ENCODE data around the gene KDELR1.
"Not testable (repeated sequence)": the region's sequence is repeated elsewhere in the genome, so short reads cannot be mapped to it uniquely, and the experiment has no call there.

The KDELR1 gene

GRCh38 chr19:48371771-48372170, 19.6 kb downstream of the KDELR1 start:
- FAIRE-seq; DNase-seq (ENCODE audit: low spot score): not testable (repeated sequence)

- FAIRE-seq (no peak), DNase-seq (ENCODE audit: low spot score) (no peak)
Observed at GRCh38 chr19:48371367-48371766, 20.0 kb downstream of the KDELR1 start.

GRCh38 chr19:48370955-48371354, 20.4 kb downstream of the KDELR1 start:
- FAIRE-seq (no peak), DNase-seq (ENCODE audit: low spot score) (no peak)

GRCh38 chr19:48368936-48369335, 22.4 kb downstream of the KDELR1 start:
- no peak for FAIRE-seq
- DNase-seq (ENCODE audit: low spot score): no peak

GRCh38 chr19:48367855-48368254, 23.5 kb downstream of the KDELR1 start:
- FAIRE-seq: no peak
- DNase-seq (ENCODE audit: low spot score): no peak

GRCh38 chr19:48365602-48366001, 25.7 kb downstream of the KDELR1 start:
- FAIRE-seq (no peak), DNase-seq (ENCODE audit: low spot score) (no peak)

GRCh38 chr19:48364598-48365348, 26.6 kb downstream of the KDELR1 start:
- no peak for FAIRE-seq

GRCh38 chr19:48363810-48364597, 27.3 kb downstream of the KDELR1 start, which contains the start of the genes SYNGR4 and TMEM143:
SYNGR4 (plus strand) TSS chr19:48364367; CDS start chr19:48365843, 1,476 bp downstream.
TMEM143 (minus strand) TSS chr19:48363940; CDS start chr19:48363920, 20 bp downstream.
- DNase-seq (ENCODE audit: low spot score): peak; percentile 97
- FAIRE-seq: peak; percentile 66

More at GRCh38 chr19:48364598-48365348, 26.6 kb downstream of the KDELR1 start:
- DNase-seq (ENCODE audit: low spot score): no peak

GRCh38 chr19:48363500-48363809, 27.9 kb downstream of the KDELR1 start:
- FAIRE-seq: no peak
- DNase-seq (ENCODE audit: low spot score): no peak

- FAIRE-seq: peak; percentile 53
- peak; percentile 90 for DNase-seq (ENCODE audit: low spot score)
Observed at GRCh38 chr19:48362716-48363499, 28.4 kb downstream of the KDELR1 start.

- DNase-seq (ENCODE audit: low spot score): no peak
- FAIRE-seq: no peak
Observed at GRCh38 chr19:48361912-48362311, 29.4 kb downstream of the KDELR1 start.

GRCh38 chr19:48359123-48359522, 32.2 kb downstream of the KDELR1 start:
- DNase-seq (ENCODE audit: low spot score): no peak
- FAIRE-seq: no peak

- no peak for DNase-seq (ENCODE audit: low spot score)
- no peak for FAIRE-seq
Observed at GRCh38 chr19:48355365-48355954, 35.9 kb downstream of the KDELR1 start.

GRCh38 chr19:48354332-48354992, 36.9 kb downstream of the KDELR1 start:
- no peak for FAIRE-seq
- no peak for DNase-seq (ENCODE audit: low spot score)

- DNase-seq (ENCODE audit: low spot score) (peak; percentile 12), FAIRE-seq (no peak)
Observed at GRCh38 chr19:48353677-48354076, 37.7 kb downstream of the KDELR1 start.

GRCh38 chr19:48351341-48351752, 40.0 kb downstream of the KDELR1 start:
- peak; percentile 8 for DNase-seq (ENCODE audit: low spot score)

GRCh38 chr19:48350856-48351255, 40.5 kb downstream of the KDELR1 start:
- DNase-seq (ENCODE audit: low spot score) (no peak), FAIRE-seq (no peak)

More at GRCh38 chr19:48351341-48351752, 40.0 kb downstream of the KDELR1 start:
- FAIRE-seq: no peak

- DNase-seq (ENCODE audit: low spot score) (no peak), FAIRE-seq (no peak)
Observed at GRCh38 chr19:48348737-48349136, 42.6 kb downstream of the KDELR1 start.

- FAIRE-seq: no peak
Observed at GRCh38 chr19:48348045-48348444, 43.3 kb downstream of the KDELR1 start.

GRCh38 chr19:48346191-48346590, 45.2 kb downstream of the KDELR1 start:
- FAIRE-seq (no peak), DNase-seq (ENCODE audit: low spot score) (no peak)

More at GRCh38 chr19:48348045-48348444, 43.3 kb downstream of the KDELR1 start:
- DNase-seq (ENCODE audit: low spot score): no peak

GRCh38 chr19:48344892-48345291, 46.5 kb downstream of the KDELR1 start:
- no peak for FAIRE-seq
- no peak for DNase-seq (ENCODE audit: low spot score)
